ENCODE data around the gene GSTM3.

GSTM3 gene

GRCh38 chr1:109740615-109741373 lies at the start of gene GSTM3:
TSS of gene GSTM3 (minus strand) at chr1:109741038. CDS start at chr1:109740287, 751 bp downstream.
- peaks cover 24% of the 10 kb centered on the region for H3K36me3 ChIP-seq (ENCODE audit: insufficient read depth, low read length)
- peak within 1 kb of the TSS; percentile 90 for H3K4me3 ChIP-seq
- no peak within 1 kb of the TSS for H3K27ac ChIP-seq
- no peak for TF ChIP-seq POLR2AphosphoS5 (IDR thresholded peaks at IDR 0.05; ENCODE audit: borderline replicate concordance, low read depth, low read length)
- TF ChIP-seq FOXP2 (optimal IDR thresholded peaks at IDR 0.05; ENCODE audit: control extremely low read depth, extremely low read length, insufficient read depth) = no peak
- no peak for TF ChIP-seq EZH2 (IDR thresholded peaks at IDR 0.05)
- DNase-seq (ENCODE audit: low read depth, low spot score) = no peak
- H3K9ac ChIP-seq (ENCODE audit: insufficient read length) = peak within 1 kb of the TSS; percentile 74
- H3K9me3 ChIP-seq (ENCODE audit: low read depth, low read length) = no peaks in the 10 kb centered on the region

GRCh38 chr1:109790329-109790728 lies 49.5 kb upstream of the GSTM3 start:
- Histone ChIP-seq H3K27ac (no peak overlapping the region), H3K4me3 (no peak overlapping the region), H3K36me3 (ENCODE audit: insufficient read depth, low read length) (no peaks in the 10 kb centered on the region), H3K9me3 (ENCODE audit: low read depth, low read length) (no peaks in the 10 kb centered on the region), H3K9ac (ENCODE audit: insufficient read length) (peak overlapping the region; percentile 37)
- TF ChIP-seq POLR2AphosphoS5 (IDR thresholded peaks at IDR 0.05; ENCODE audit: borderline replicate concordance, low read depth, low read length) (no peak), FOXP2 (optimal IDR thresholded peaks at IDR 0.05; ENCODE audit: control extremely low read depth, extremely low read length, insufficient read depth) (no peak), EZH2 (IDR thresholded peaks at IDR 0.05) (no peak)
- DNase-seq (ENCODE audit: low read depth, low spot score) = no peak

GRCh38 chr1:109789551-109790180 lies 48.8 kb upstream of the GSTM3 start:
- Histone ChIP-seq H3K4me3 (no peak overlapping the region), H3K27ac (no peak overlapping the region), H3K36me3 (ENCODE audit: insufficient read depth, low read length) (no peaks in the 10 kb centered on the region), H3K9ac (ENCODE audit: insufficient read length) (no peak overlapping the region), H3K9me3 (ENCODE audit: low read depth, low read length) (no peaks in the 10 kb centered on the region)
- DNase-seq (ENCODE audit: low read depth, low spot score) = no peak
- no peak for TF ChIP-seq EZH2 (IDR thresholded peaks at IDR 0.05)
- no peak for TF ChIP-seq FOXP2 (optimal IDR thresholded peaks at IDR 0.05; ENCODE audit: control extremely low read depth, extremely low read length, insufficient read depth)
- no peak for TF ChIP-seq POLR2AphosphoS5 (IDR thresholded peaks at IDR 0.05; ENCODE audit: borderline replicate concordance, low read depth, low read length)

DNA sequence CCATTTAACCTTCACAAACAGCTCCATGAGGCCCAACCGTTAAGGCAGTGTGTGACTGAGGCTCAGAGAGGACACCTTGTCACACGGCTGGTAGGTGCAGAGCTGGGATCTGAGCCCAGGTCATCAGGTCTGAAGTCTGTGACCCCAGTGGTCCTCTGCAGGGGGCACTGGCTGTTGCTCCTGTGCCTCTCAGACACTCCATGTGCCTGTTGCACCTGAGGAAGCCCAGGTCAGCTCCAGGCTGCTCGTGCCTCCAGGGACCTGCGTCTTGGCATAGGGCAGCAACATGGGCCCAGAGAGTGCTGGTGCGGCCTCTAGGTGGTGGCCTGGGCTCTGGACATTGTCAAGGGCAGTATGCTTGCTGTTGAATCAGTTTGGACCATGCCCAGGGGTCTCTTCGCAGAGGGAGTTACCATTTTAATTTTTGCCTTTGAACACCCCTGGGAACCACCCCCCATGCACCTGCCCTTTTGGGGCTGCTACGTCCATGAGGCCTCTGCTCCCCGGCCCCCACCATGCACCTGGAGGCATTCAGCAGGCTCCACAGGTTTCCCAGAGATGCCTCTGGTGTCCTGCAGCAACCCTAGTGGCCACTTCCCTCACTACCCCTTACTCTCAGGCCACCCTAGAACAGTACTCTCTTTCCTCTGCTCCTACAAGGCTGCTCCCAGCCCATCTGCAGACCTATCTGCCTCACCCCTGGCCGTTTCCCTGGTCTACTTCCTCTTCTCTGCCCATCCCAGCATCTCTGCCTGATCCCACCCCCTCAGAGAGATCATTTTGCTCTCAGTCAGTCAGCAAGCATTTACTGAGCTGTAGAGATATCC lies 48.1 kb upstream of the GSTM3 start:
- H3K27ac ChIP-seq = no peak overlapping the region
- H3K4me3 ChIP-seq = no peak overlapping the region
- no peak overlapping the region for H3K9ac ChIP-seq (ENCODE audit: insufficient read length)
- no peaks in the 10 kb centered on the region for H3K36me3 ChIP-seq (ENCODE audit: insufficient read depth, low read length)
- H3K9me3 ChIP-seq (ENCODE audit: low read depth, low read length) = no peaks in the 10 kb centered on the region
- TF ChIP-seq POLR2AphosphoS5 (IDR thresholded peaks at IDR 0.05; ENCODE audit: borderline replicate concordance, low read depth, low read length) = no peak
- no peak for TF ChIP-seq EZH2 (IDR thresholded peaks at IDR 0.05)
- no peak for TF ChIP-seq FOXP2 (optimal IDR thresholded peaks at IDR 0.05; ENCODE audit: control extremely low read depth, extremely low read length, insufficient read depth)
- no peak for DNase-seq (ENCODE audit: low read depth, low spot score)

- H3K4me3 ChIP-seq = no peak overlapping the region
- no peak overlapping the region for H3K9ac ChIP-seq (ENCODE audit: insufficient read length)
- no peaks in the 10 kb centered on the region for H3K36me3 ChIP-seq (ENCODE audit: insufficient read depth, low read length)
- no peak for DNase-seq (ENCODE audit: low read depth, low spot score)
- H3K9me3 ChIP-seq (ENCODE audit: low read depth, low read length) = no peaks in the 10 kb centered on the region
- no peak overlapping the region for H3K27ac ChIP-seq
- no peak for TF ChIP-seq POLR2AphosphoS5 (IDR thresholded peaks at IDR 0.05; ENCODE audit: borderline replicate concordance, low read depth, low read length)
- no peak for TF ChIP-seq EZH2 (IDR thresholded peaks at IDR 0.05)
- TF ChIP-seq FOXP2 (optimal IDR thresholded peaks at IDR 0.05; ENCODE audit: control extremely low read depth, extremely low read length, insufficient read depth) = no peak
Observed at GRCh38 chr1:109787845-109788601, 47.2 kb upstream of the GSTM3 start.

DNA sequence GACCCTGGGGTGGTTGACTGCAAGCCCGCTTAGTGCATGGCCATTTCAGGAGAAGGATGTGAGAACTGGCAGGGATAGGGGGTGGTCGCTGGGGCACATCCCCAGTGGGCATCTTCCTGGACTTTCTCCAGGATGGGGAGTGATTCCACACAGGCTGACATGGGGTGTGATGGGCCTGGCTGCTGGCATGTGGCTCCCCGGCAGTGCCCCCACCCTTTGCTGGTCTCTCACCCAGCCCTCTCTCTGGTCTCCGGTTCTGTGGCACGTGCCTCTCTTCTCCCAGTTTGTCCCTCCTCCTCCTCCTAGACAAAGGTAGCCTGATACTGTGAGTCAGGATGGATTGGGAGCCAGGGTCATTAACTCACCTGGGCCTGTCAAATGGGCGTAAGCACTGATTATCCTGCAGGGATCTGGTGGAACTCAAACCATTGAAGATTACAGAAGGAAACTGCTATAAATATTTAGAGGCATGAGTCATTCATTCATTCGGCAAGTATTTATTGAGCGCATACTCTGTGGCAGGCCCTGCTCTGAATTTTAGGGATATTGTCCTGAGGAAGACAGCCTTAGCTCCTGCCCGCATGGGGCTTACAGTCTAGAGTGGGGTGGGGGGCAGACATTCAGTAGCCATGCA lies 46.5 kb upstream of the GSTM3 start:
- H3K27ac ChIP-seq = no peak overlapping the region

DNA sequence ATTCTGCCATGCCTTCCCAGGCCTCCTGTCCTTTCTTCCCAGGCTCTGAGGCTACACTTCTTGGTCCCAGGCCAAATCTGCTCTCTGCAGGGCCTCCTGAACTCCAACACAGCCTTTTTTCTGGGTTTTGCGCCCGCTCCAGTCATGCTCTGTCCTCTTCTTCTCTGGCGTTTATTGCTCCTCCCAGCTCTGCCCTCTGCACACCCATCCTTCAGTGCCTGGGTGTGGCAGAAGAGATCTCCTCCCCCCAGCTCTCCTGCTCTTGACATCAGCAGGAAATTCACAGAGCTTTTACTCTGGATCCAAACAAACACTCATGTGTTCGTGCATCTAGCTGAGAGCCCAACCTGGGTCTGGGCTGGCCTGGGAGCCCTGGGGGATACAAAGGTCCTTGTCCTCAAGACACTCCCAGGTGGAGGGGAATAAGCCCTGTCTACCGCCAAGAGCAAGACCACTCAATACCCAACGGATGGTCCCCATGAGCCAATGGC lies 45.7 kb upstream of the GSTM3 start:
- no peaks in the 10 kb centered on the region for H3K9me3 ChIP-seq (ENCODE audit: low read depth, low read length)
- DNase-seq (ENCODE audit: low read depth, low spot score) = no peak
- no peak overlapping the region for H3K27ac ChIP-seq
- no peaks in the 10 kb centered on the region for H3K36me3 ChIP-seq (ENCODE audit: insufficient read depth, low read length)
- H3K9ac ChIP-seq (ENCODE audit: insufficient read length) = no peak overlapping the region
- TF ChIP-seq EZH2 (IDR thresholded peaks at IDR 0.05) = no peak
- TF ChIP-seq POLR2AphosphoS5 (IDR thresholded peaks at IDR 0.05; ENCODE audit: borderline replicate concordance, low read depth, low read length) = no peak
- TF ChIP-seq FOXP2 (optimal IDR thresholded peaks at IDR 0.05; ENCODE audit: control extremely low read depth, extremely low read length, insufficient read depth) = no peak
- H3K4me3 ChIP-seq = no peak overlapping the region

More for the DNA sequence above, 46.5 kb upstream of the GSTM3 start:
- no peak for DNase-seq (ENCODE audit: low read depth, low spot score)
- Histone ChIP-seq H3K9ac (ENCODE audit: insufficient read length) (no peak overlapping the region), H3K4me3 (no peak overlapping the region), H3K36me3 (ENCODE audit: insufficient read depth, low read length) (no peaks in the 10 kb centered on the region), H3K9me3 (ENCODE audit: low read depth, low read length) (no peaks in the 10 kb centered on the region)
- no peak for TF ChIP-seq POLR2AphosphoS5 (IDR thresholded peaks at IDR 0.05; ENCODE audit: borderline replicate concordance, low read depth, low read length)
- TF ChIP-seq FOXP2 (optimal IDR thresholded peaks at IDR 0.05; ENCODE audit: control extremely low read depth, extremely low read length, insufficient read depth) = no peak
- no peak for TF ChIP-seq EZH2 (IDR thresholded peaks at IDR 0.05)

All from SK-N-MC (cell line).